ENCODE data around the gene SH2D7.

The SH2D7 gene

GRCh38 chr15:78065973-78066946 is 26.1 kb upstream of the SH2D7 start:
- H3K4me3 ChIP-seq = peak overlapping the region; percentile 44
- no peak for TF ChIP-seq CTCF (IDR thresholded peaks at IDR 0.05)
- no peak for DNase-seq (ENCODE audit: low spot score)
- peak overlapping the region; percentile 71 to 92 for H3K27ac ChIP-seq

- TF ChIP-seq CTCF (IDR thresholded peaks at IDR 0.05) = no peak
- Histone ChIP-seq H3K27ac (peak overlapping the region; percentile 71 to 92), H3K4me3 (peak overlapping the region; percentile 8)
- DNase-seq (ENCODE audit: low spot score) = no peak
Measured at GRCh38 chr15:78067328-78068228, 24.8 kb upstream of the SH2D7 start.

DNA sequence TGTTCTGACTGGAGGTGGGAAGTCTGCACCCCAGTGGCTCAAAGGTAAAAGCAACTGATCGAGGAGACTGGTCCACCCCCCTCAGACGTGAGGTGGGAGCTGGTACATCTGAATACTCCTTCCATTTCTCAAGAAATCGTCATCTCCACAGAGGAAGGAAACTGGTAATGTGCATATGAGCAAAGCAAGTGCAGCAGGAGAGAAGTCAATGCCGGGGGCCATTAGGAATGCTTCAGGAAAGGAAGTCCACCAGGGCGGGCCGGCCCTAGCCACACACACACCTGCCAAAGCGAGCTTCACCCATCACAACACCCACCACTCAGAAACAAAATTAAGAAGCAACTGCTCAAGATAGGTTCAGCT is 23.3 kb upstream of the SH2D7 start:
- Histone ChIP-seq H3K27ac (peak overlapping the region; percentile 61 to 92), H3K4me3 (peak overlapping the region; percentile 52)
- no peak for TF ChIP-seq CTCF (IDR thresholded peaks at IDR 0.05)
- no peak for DNase-seq (ENCODE audit: low spot score)

GRCh38 chr15:78069462-78070029 is 22.8 kb upstream of the SH2D7 start:
- TF ChIP-seq CTCF (IDR thresholded peaks at IDR 0.05) = no peak
- no peak for DNase-seq (ENCODE audit: low spot score)
- Histone ChIP-seq H3K4me3 (peak overlapping the region; percentile 52), H3K27ac (peak overlapping the region; percentile 61 to 92)

- Histone ChIP-seq H3K27ac (peak overlapping the region in 1 of 2 donors; percentile 92), H3K4me3 (no peak overlapping the region)
- no peak for TF ChIP-seq CTCF (IDR thresholded peaks at IDR 0.05)
- DNase-seq (ENCODE audit: low spot score) = no peak
Measured at GRCh38 chr15:78070049-78070700, 22.2 kb upstream of the SH2D7 start.

GRCh38 chr15:78071383-78071782 is 21.0 kb upstream of the SH2D7 start:
- DNase-seq (ENCODE audit: low spot score) = no peak
- Histone ChIP-seq H3K27ac (peak overlapping the region in 1 of 2 donors; percentile 78), H3K4me3 (no peak overlapping the region)
- no peak for TF ChIP-seq CTCF (IDR thresholded peaks at IDR 0.05)
